Activated naive CD4-positive, alpha-beta T cell treated with anti-CD3 and anti-CD28 coated beads for 36 hours (primary cell): ENCODE measurements around the gene PIM2. TPM values are rescaled to one million over a fixed set of nuclear protein-coding genes. Genes with fewer than 3 reads are reported as not detected.
A peak's percentile ranks its signal among the peaks of the same experiment; 100 is the strongest.
"Not testable (repeated sequence)": the region's sequence is repeated elsewhere in the genome, so short reads cannot be mapped to it uniquely, and the experiment has no call there.

Experiments
- CTCF ChIA-PET: fragments of 350-600 bp; sonication (Branson Sonifier 250); formaldehyde crosslinking; loops from one replicate; lab custom pipeline; 2021; ENCODE audit warnings: antibody characterized with exemption; lab: Charles Lee
- DNase-seq: peaks from one replicate; pipeline ENCODE4 v3.0.0-alpha.2; 2020
- H3K27ac Mint-ChIP-seq: one replicate; pipeline ENCODE4 v1.8.0; 2021; ENCODE audit warnings: mild to moderate bottlenecking, mixed read lengths
- H3K27me3 Mint-ChIP-seq: one replicate; pipeline ENCODE4 v1.8.0; 2021; ENCODE audit warnings: low read depth, mixed read lengths
- H3K36me3 Mint-ChIP-seq: one replicate; pipeline ENCODE4 v1.8.0; 2021; ENCODE audit warnings: low read depth, mixed read lengths
- H3K4me1 Mint-ChIP-seq: one replicate; pipeline ENCODE4 v1.8.0; 2021; ENCODE audit warnings: low read depth, mixed read lengths
- H3K4me3 Mint-ChIP-seq: one replicate; pipeline ENCODE4 v1.8.0; 2021; ENCODE audit warnings: mild to moderate bottlenecking, moderate library complexity, mixed read lengths
- H3K9me3 Mint-ChIP-seq: one replicate; pipeline ENCODE4 v1.8.0; 2021; ENCODE audit warnings: mixed read lengths
- intact Hi-C: fragments of 100-400 bp; cut with micrococcal nuclease; formaldehyde crosslinking; loops from one replicate; pipeline ENCODE4 v1.15.1; 2023
- total RNA-seq, 2 experiments: library from RNA; stranded (reverse); gene quantifications; one replicate each; pipeline ENCODE4 v1.2.3, GENCODE V29; 2021

Gene PIM2
- total RNA-seq, 2 experiments from 2014 or later: 634 to 648 TPM

DNA sequence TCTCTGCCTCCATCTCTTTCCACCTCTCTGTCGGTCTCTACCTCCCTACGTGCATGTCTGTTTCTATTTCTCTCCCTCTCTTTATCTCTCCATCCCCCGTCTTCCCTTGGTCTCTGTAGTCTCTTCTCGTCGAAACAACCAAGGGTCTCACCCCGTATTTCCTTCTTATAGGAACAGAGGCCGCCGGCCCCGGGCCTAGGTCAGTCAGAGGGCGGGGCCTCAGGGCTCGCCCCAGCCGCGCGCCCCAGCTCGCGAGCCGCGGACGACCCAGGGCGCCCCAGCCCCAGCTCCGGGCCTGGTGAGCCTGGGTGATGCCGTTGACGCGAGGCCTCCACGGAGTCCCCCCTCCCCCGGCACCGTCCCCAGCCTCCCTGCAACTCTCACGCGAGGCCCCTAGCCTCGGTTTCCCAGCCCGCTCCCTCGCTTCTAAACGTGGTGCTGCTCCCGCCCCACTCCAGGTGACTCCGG is 27.9 kb downstream of the PIM2 start:
- H3K36me3 Mint-ChIP-seq: peaks cover 3% of the 10 kb centered on the region
- H3K4me3 Mint-ChIP-seq: peak overlapping the region; percentile 80
- H3K27ac Mint-ChIP-seq: peak overlapping the region; percentile 55
- DNase-seq: no peak
- intact Hi-C loops: loop anchor here (1.0 to 5.0 kb wide), 6 partner anchors 21 to 259 kb away; partner anchors contain the start of gene HDAC6
- CTCF ChIA-PET: interaction anchor here (0.6 to 3.0 kb wide), 5 partner anchors 21 to 153 kb away, joined by 3 to 15 read pairs (median 5); partner anchors contain the start of gene TFE3
- H3K9me3 Mint-ChIP-seq: no peaks in the 10 kb centered on the region
- H3K4me1 Mint-ChIP-seq: peaks cover 21% of the 10 kb centered on the region
- H3K27me3 Mint-ChIP-seq: no peaks in the 10 kb centered on the region

DNA sequence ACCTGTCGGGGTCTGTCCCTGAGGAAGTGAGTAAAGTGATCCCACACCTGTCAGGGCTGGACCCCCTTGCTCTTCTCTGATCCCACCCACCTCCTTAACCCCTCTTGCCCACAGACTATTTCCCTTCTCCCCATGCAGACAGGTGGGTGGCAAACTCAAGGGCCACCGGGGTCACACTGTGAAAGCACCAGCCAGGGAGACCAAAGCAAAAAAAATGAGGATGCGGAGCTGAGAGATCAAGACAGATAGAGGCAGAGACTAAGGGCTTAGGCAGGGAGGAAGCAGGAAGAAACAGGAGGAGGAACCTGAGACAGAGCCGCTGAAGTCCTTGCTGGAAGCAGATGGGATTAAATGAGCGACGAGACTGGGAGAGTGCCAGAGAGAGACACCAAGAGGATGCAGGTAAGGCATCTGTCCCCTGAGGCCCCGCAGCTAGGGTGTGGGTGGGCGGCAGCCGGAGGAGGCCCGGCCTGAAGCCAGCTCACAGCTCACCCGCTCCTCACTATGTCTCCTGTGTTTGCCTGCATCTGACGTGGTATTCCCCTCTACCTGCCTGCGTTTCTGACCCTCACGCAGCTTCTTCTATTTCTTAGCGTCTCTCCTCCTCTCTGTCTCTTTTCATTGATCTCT is 28.4 kb downstream of the PIM2 start:
- CTCF ChIA-PET: interaction anchor here (1.3 to 1.9 kb wide), 2 partner anchors 22 to 52 kb away, joined by 3 to 6 read pairs; no protein-coding TSS in a partner anchor
- DNase-seq: no peak
- Mint-ChIP-seq H3K4me3 (peak overlapping the region; percentile 80), H3K4me1 (peaks cover 20% of the 10 kb centered on the region), H3K36me3 (peaks cover 2% of the 10 kb centered on the region), H3K27me3 (no peaks in the 10 kb centered on the region), H3K27ac (peak overlapping the region; percentile 55), H3K9me3 (no peaks in the 10 kb centered on the region)
- intact Hi-C loops: loop anchor here (2.0 to 5.0 kb wide), 2 partner anchors 88 to 258 kb away; partner anchors contain the start of gene HDAC6

- H3K27me3 Mint-ChIP-seq, H3K9me3 Mint-ChIP-seq, H3K4me1 Mint-ChIP-seq, H3K36me3 Mint-ChIP-seq, intact Hi-C loops, H3K4me3 Mint-ChIP-seq, H3K27ac Mint-ChIP-seq, DNase-seq: not testable (repeated sequence)
- CTCF ChIA-PET: interaction anchor here (0.7 kb wide), 1 partner anchor 384 kb away, joined by 3 read pairs; no protein-coding TSS in a partner anchor
These were observed 32.2 kb downstream of the PIM2 start for GRCh38 chrX:48886586-48886985.

GRCh38 chrX:48883729-48884128 is 35.1 kb downstream of the PIM2 start:
- Mint-ChIP-seq H3K9me3 (no peaks in the 10 kb centered on the region), H3K27ac (no peak overlapping the region), H3K4me1 (no peaks in the 10 kb centered on the region), H3K4me3 (no peak overlapping the region), H3K27me3 (no peaks in the 10 kb centered on the region), H3K36me3 (no peaks in the 10 kb centered on the region)
- intact Hi-C loops: no loop called here
- CTCF ChIA-PET: no interaction called here
- DNase-seq: no peak

GRCh38 chrX:48876944-48877343 is 41.9 kb downstream of the PIM2 start:
- H3K36me3 Mint-ChIP-seq, intact Hi-C loops, H3K9me3 Mint-ChIP-seq, H3K4me3 Mint-ChIP-seq, H3K27me3 Mint-ChIP-seq, H3K27ac Mint-ChIP-seq, DNase-seq, H3K4me1 Mint-ChIP-seq: not testable (repeated sequence)
- CTCF ChIA-PET: interaction anchor here (0.6 kb wide), 1 partner anchor 22 kb away, joined by 3 read pairs; no protein-coding TSS in a partner anchor

DNA sequence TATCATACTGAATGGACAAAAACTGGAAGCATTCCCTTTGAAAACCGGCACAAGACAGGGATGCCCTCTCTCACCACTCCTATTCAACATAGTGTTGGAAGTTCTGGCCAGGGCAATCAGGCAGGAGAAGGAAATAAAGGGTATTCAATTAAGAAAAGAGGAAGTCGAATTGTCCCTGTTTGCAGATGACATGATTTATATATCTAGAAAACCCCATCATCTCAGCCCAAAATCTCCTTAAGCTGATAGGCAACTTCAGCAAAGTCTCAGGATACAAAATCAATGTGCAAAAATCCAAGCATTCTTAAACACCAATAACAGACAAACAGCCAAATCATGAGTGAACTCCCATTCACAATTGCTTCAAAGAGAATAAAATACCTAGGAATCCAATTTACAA is 46.8 kb downstream of the PIM2 start:
- H3K27ac Mint-ChIP-seq, DNase-seq, H3K4me3 Mint-ChIP-seq, intact Hi-C loops, H3K36me3 Mint-ChIP-seq, H3K9me3 Mint-ChIP-seq, H3K4me1 Mint-ChIP-seq, H3K27me3 Mint-ChIP-seq, CTCF ChIA-PET: not testable (repeated sequence)

- Mint-ChIP-seq H3K36me3 (no peaks in the 10 kb centered on the region), H3K27ac (no peak overlapping the region), H3K9me3 (no peaks in the 10 kb centered on the region), H3K27me3 (no peaks in the 10 kb centered on the region), H3K4me3 (no peak overlapping the region), H3K4me1 (no peaks in the 10 kb centered on the region)
- intact Hi-C loops: no loop called here
- CTCF ChIA-PET: no interaction called here
- DNase-seq: no peak
These were observed 54.6 kb downstream of the PIM2 start for GRCh38 chrX:48864210-48864609.

Other genes starting within 250 kb of the PIM2 start
- gene WAS, start 235.2 kb downstream of the PIM2 start, total RNA-seq: 10 to 100 TPM; 76.1 to 77.8 TPM
- gene SUV39H1, start 222.3 kb downstream of the PIM2 start, total RNA-seq: 10 to 100 TPM; 31.5 to 31.9 TPM
- not detected for gene GLOD5, start 157.3 kb downstream of the PIM2 start, total RNA-seq
- gene GATA1, start 132.4 kb downstream of the PIM2 start, total RNA-seq: not detected
- gene HDAC6, start 117.0 kb downstream of the PIM2 start, total RNA-seq: 10 to 100 TPM; 91.1 to 99.4 TPM
- gene ERAS, start 92.5 kb downstream of the PIM2 start, total RNA-seq: not detected
- 1 to 10 TPM; 1.7 to 1.9 TPM for gene PCSK1N, start 83.4 kb downstream of the PIM2 start, total RNA-seq
- gene TIMM17B, start 21.3 kb downstream of the PIM2 start, total RNA-seq: 10 to 100 TPM; 88.0 to 94.9 TPM
- 10 to 100 TPM; 86.8 to 94.5 TPM for gene PQBP1, start 21.1 kb downstream of the PIM2 start, total RNA-seq
- gene SLC35A2, start 7.4 kb downstream of the PIM2 start, total RNA-seq: 10 to 100 TPM; 23.9 to 26.7 TPM
- 10 to 100 TPM; 69.1 to 70.5 TPM for gene OTUD5, start 38.6 kb upstream of the PIM2 start, total RNA-seq
- gene KCND1, start 52.8 kb upstream of the PIM2 start, total RNA-seq: 1 to 10 TPM; 2.1 to 2.7 TPM
- 10 to 100 TPM; 64.8 to 73.1 TPM for gene GRIPAP1, start 83.2 kb upstream of the PIM2 start, total RNA-seq
- 10 to 100 TPM; 34.7 to 35.5 TPM for gene TFE3, start 124.3 kb upstream of the PIM2 start, total RNA-seq
- 1 to 10 TPM; 2.1 to 2.2 TPM for gene CCDC120, start 140.0 kb upstream of the PIM2 start, total RNA-seq
- gene PRAF2, start 155.0 kb upstream of the PIM2 start, total RNA-seq: 10 to 100 TPM; 14.5 to 14.8 TPM
- 10 to 100 TPM; 17.9 to 22.5 TPM for gene WDR45, start 160.9 kb upstream of the PIM2 start, total RNA-seq
- 10 to 100 TPM; 18.6 to 19.9 TPM for gene GPKOW, start 204.7 kb upstream of the PIM2 start, total RNA-seq
- under 1 TPM; 0.25 to 0.26 TPM for gene MAGIX, start 243.7 kb upstream of the PIM2 start, total RNA-seq